Esophagus mucosa (tissue), 1 donor: ENCODE measurements around the gene MTHFD1L. TPM values are rescaled to one million over a fixed set of nuclear protein-coding genes. Genes with fewer than 3 reads are reported as not detected.

Experiments used
- ATAC-seq: fragments of 200-7000 bp; cut with Tn5 transposase; one replicate; pipeline ENCODE4 v1.9.1; 2020
- total RNA-seq: library from RNA; stranded (reverse); gene quantifications from one replicate; pipeline ENCODE4 v1.2.4, GENCODE V29; 2023
- donor health status: DM: yes; HTN: yes; CAD: no.

Gene MTHFD1L
- total RNA-seq, 1 donor from 2014 or later: 20.3 TPM

GRCh38 chr6:150866147-150866990 lies 867 bp downstream of the MTHFD1L start:
- ATAC-seq: peak; percentile 91

- ATAC-seq: no peak
Measured at GRCh38 chr6:150866991-150867501, 1.5 kb downstream of the MTHFD1L start.

- no peak for ATAC-seq
Measured at GRCh38 chr6:150868759-150869158, 3.3 kb downstream of the MTHFD1L start.

- no peak for ATAC-seq
Measured at GRCh38 chr6:150874179-150874578, 8.7 kb downstream of the MTHFD1L start.

GRCh38 chr6:150875841-150876240 lies 10.3 kb downstream of the MTHFD1L start:
- no peak for ATAC-seq

GRCh38 chr6:150876598-150876997 lies 11.1 kb downstream of the MTHFD1L start:
- peak; percentile 87 for ATAC-seq

GRCh38 chr6:150877928-150878327 lies 12.4 kb downstream of the MTHFD1L start:
- ATAC-seq: no peak

- ATAC-seq: no peak
Measured at GRCh38 chr6:150878347-150879213, 13.1 kb downstream of the MTHFD1L start.

- no peak for ATAC-seq
Measured at GRCh38 chr6:150880336-150880735, 14.8 kb downstream of the MTHFD1L start.

- ATAC-seq: peak; percentile 88
Measured at GRCh38 chr6:150881911-150882481, 16.5 kb downstream of the MTHFD1L start.

GRCh38 chr6:150883521-150883920 lies 18.0 kb downstream of the MTHFD1L start:
- no peak for ATAC-seq

- ATAC-seq: no peak
Measured at GRCh38 chr6:150886155-150886554, 20.7 kb downstream of the MTHFD1L start.

GRCh38 chr6:150887978-150888563 lies 22.6 kb downstream of the MTHFD1L start:
- no peak for ATAC-seq

GRCh38 chr6:150890346-150890745 lies 24.8 kb downstream of the MTHFD1L start:
- ATAC-seq: no peak

- ATAC-seq: peak; percentile 82
Measured at GRCh38 chr6:150891888-150892485, 26.5 kb downstream of the MTHFD1L start.

GRCh38 chr6:150894191-150894744 lies 28.8 kb downstream of the MTHFD1L start:
- no peak for ATAC-seq

- peak; percentile 82 for ATAC-seq
Measured at GRCh38 chr6:150894935-150895552, 29.5 kb downstream of the MTHFD1L start.

GRCh38 chr6:150895928-150896632 lies 30.6 kb downstream of the MTHFD1L start:
- no peak for ATAC-seq

GRCh38 chr6:150897400-150897943 lies 32.0 kb downstream of the MTHFD1L start:
- ATAC-seq: no peak
